Measurements from ENCODE around the gene BLOC1S1.

The BLOC1S1 gene

GRCh38 chr12:55692631-55693322, 23.1 kb upstream of the BLOC1S1 start:
- Histone ChIP-seq H3K4me3 (ENCODE audit: low read depth, low read length) (no peak overlapping the region), H3K27me3 (replicated peaks) (no peaks in the 10 kb centered on the region), H3K27ac (no peak overlapping the region), H3K36me3 (replicated peaks) (no peaks in the 10 kb centered on the region)
- no peak for DNase-seq
- in situ Hi-C loops (cut with HindIII; ENCODE audit: low pct_ligation_motif_present, low sequenced_read_pairs) = no loop called here
- no peak for TF ChIP-seq CTCF (IDR thresholded peaks at IDR 0.05; ENCODE audit: low read depth, low read length, missing control alignments)

- Histone ChIP-seq H3K27me3 (replicated peaks) (no peaks in the 10 kb centered on the region), H3K27ac (no peak overlapping the region), H3K36me3 (replicated peaks) (no peaks in the 10 kb centered on the region), H3K4me3 (ENCODE audit: low read depth, low read length) (no peak overlapping the region)
- no peak for TF ChIP-seq CTCF (IDR thresholded peaks at IDR 0.05; ENCODE audit: low read depth, low read length, missing control alignments)
- DNase-seq = no peak
- in situ Hi-C loops (cut with HindIII; ENCODE audit: low pct_ligation_motif_present, low sequenced_read_pairs) = no loop called here
Observed at GRCh38 chr12:55693323-55694187, 22.3 kb upstream of the BLOC1S1 start.

GRCh38 chr12:55694188-55694515, 21.7 kb upstream of the BLOC1S1 start:
- no peak for DNase-seq
- in situ Hi-C loops (cut with HindIII; ENCODE audit: low pct_ligation_motif_present, low sequenced_read_pairs) = no loop called here
- Histone ChIP-seq H3K27me3 (replicated peaks) (no peaks in the 10 kb centered on the region), H3K27ac (no peak overlapping the region), H3K4me3 (ENCODE audit: low read depth, low read length) (no peak overlapping the region), H3K36me3 (replicated peaks) (no peaks in the 10 kb centered on the region)
- TF ChIP-seq CTCF (IDR thresholded peaks at IDR 0.05; ENCODE audit: low read depth, low read length, missing control alignments) = no peak

GRCh38 chr12:55694651-55695050, 21.2 kb upstream of the BLOC1S1 start:
- in situ Hi-C loops (cut with HindIII; ENCODE audit: low pct_ligation_motif_present, low sequenced_read_pairs) = no loop called here
- H3K4me3 ChIP-seq (ENCODE audit: low read depth, low read length) = no peak overlapping the region
- no peaks in the 10 kb centered on the region for H3K27me3 ChIP-seq (replicated peaks)
- DNase-seq = no peak
- no peak for TF ChIP-seq CTCF (IDR thresholded peaks at IDR 0.05; ENCODE audit: low read depth, low read length, missing control alignments)
- H3K36me3 ChIP-seq (replicated peaks) = no peaks in the 10 kb centered on the region
- no peak overlapping the region for H3K27ac ChIP-seq

- TF ChIP-seq CTCF (IDR thresholded peaks at IDR 0.05; ENCODE audit: low read depth, low read length, missing control alignments) = no peak
- Histone ChIP-seq H3K27ac (no peak overlapping the region), H3K27me3 (replicated peaks) (no peaks in the 10 kb centered on the region), H3K36me3 (replicated peaks) (no peaks in the 10 kb centered on the region), H3K4me3 (ENCODE audit: low read depth, low read length) (no peak overlapping the region)
- DNase-seq = no peak
- in situ Hi-C loops (cut with HindIII; ENCODE audit: low pct_ligation_motif_present, low sequenced_read_pairs) = no loop called here
Observed at GRCh38 chr12:55695349-55695748, 20.5 kb upstream of the BLOC1S1 start.

Measured in brain microvascular endothelial cell (primary cell).